K562 (cell line): ENCODE data around the gene ARPC1A. TPM values are rescaled to one million over a fixed set of nuclear protein-coding genes. Genes with fewer than 3 reads are reported as not detected.
"Not testable (repeated sequence)": the region's sequence is repeated elsewhere in the genome, so short reads cannot be mapped to it uniquely, and the experiment has no call there.

Source experiments
- ATAC-seq: fragments of 200-7000 bp; cut with Tn5 transposase; 3 replicates; pipeline ENCODE4 v1.9.1; 2020; ENCODE audit warnings: moderate library complexity
- BruUV-seq: library from RNA; stranded (reverse); fragments of 400-500 nt; replicated peaks from 2 replicates; lab custom pipeline; 2021; lab: Mats Ljungman, UMichigan
- CTCF ChIA-PET: fragments of 300-600 bp; formaldehyde crosslinking; extraction: SDS; loops from one replicate; lab custom pipeline; 2021; ENCODE audit warnings: low intra/inter-chr PET ratio; lab: Yijun Ruan, JAX
- POLR2A ChIA-PET: fragments of 300-600, 350-650 bp; sonication (Branson Sonifier 250); formaldehyde crosslinking; extraction: SDS; loops from one replicate; lab custom pipeline; 2021; ENCODE audit warnings: antibody characterized with exemption, inconsistent platforms; lab: Yijun Ruan, JAX
- DNase-seq, 4 experiments: peaks; one replicate each; pipeline versions ENCODE4 v3.0.0 to v3.0.0-alpha.2; 2011 to 2018; ENCODE audit warnings: low spot score in 3 of 4, mixed read lengths in 3 of 4; ENCODE audit errors: extremely low read depth in 1 of 4
- FAIRE-seq: peaks from 2 replicates; lab custom pipeline; 2011; peaks lifted over from hg19 to GRCh38; lab: Jason Lieb, UNC
- H2AFZ ChIP-seq: 2 replicates; pipeline ENCODE4 v1.6.0; 2011; ENCODE audit warnings: low read depth, low read length, control low read depth, inconsistent platforms
- H3K27ac ChIP-seq: fragments of 200-600 bp; 3 replicates; pipeline ENCODE4 v1.8.0; 2011; ENCODE audit warnings: low read depth, mild to moderate bottlenecking, control low read depth, inconsistent platforms, low read length, moderate library complexity, mixed read lengths; ENCODE audit errors: extremely low read depth
- H3K27me3 ChIP-seq, 2 experiments: fragments of 300-600 bp in 1 of 2; 2 replicates in 1 of 2; 3 replicates in 1 of 2; pipeline versions ENCODE4 v1.6.0 to v1.8.0; 2011; ENCODE audit warnings: inconsistent platforms in 2 of 2, low read length in 2 of 2, mild to moderate bottlenecking in 1 of 2, mixed read lengths in 1 of 2, moderate library complexity in 1 of 2; ENCODE audit not compliant: control insufficient read depth in 2 of 2, insufficient read depth in 2 of 2
- H3K36me3 ChIP-seq: fragments of 300-600 bp; 3 replicates; pipeline ENCODE4 v1.8.0; 2011; ENCODE audit warnings: mild to moderate bottlenecking, low read length, inconsistent platforms; ENCODE audit not compliant: control insufficient read depth, insufficient read depth
- H3K4me1 ChIP-seq, 2 experiments: fragments of 200-600 bp in 1 of 2; replicated peaks in 1 of 2; 2 replicates in 1 of 2; 3 replicates in 1 of 2; pipeline versions ENCODE4 v1.5.1 to v1.8.0; 2011; ENCODE audit warnings: inconsistent platforms in 2 of 2, low read length in 2 of 2, mild to moderate bottlenecking in 1 of 2, mixed read lengths in 1 of 2, moderate library complexity in 1 of 2; ENCODE audit not compliant: control insufficient read depth in 2 of 2, insufficient read depth in 2 of 2
- H3K4me2 ChIP-seq: 2 replicates; pipeline ENCODE4 v1.6.1; 2011; ENCODE audit warnings: low read length, control low read depth, inconsistent platforms, mixed read lengths; ENCODE audit not compliant: insufficient read depth
- H3K4me3 ChIP-seq: fragments of 200-600 bp; sonication (generic), shearing (Covaris generic); 2 replicates; pipeline ENCODE4 v1.5.1; 2016; ENCODE audit warnings: control low read depth, inconsistent platforms
- H3K79me2 ChIP-seq: fragments of 200-600 bp; 3 replicates; pipeline ENCODE4 v1.8.0; 2011; ENCODE audit warnings: low read length, inconsistent platforms; ENCODE audit not compliant: control insufficient read depth, insufficient read depth
- H3K9ac ChIP-seq, 2 experiments: 2 replicates each; pipeline versions ENCODE4 v1.6.0 to v1.6.1; 2011; ENCODE audit warnings: low read depth in 2 of 2, low read length in 2 of 2, control low read depth in 1 of 2, inconsistent platforms in 1 of 2, mild to moderate bottlenecking in 1 of 2, mixed read lengths in 1 of 2; ENCODE audit not compliant: insufficient read depth in 1 of 2
- H3K9me1 ChIP-seq: one replicate; pipeline ENCODE4 v1.6.0; 2011; ENCODE audit warnings: inconsistent platforms, mild to moderate bottlenecking, low read length, moderate library complexity; ENCODE audit not compliant: control insufficient read depth, insufficient read depth
- H3K9me3 ChIP-seq: replicated peaks from 2 replicates; pipeline ENCODE4 v1.5.1; 2011; ENCODE audit warnings: low read depth, low read length, inconsistent platforms; ENCODE audit not compliant: control insufficient read depth, insufficient read depth
- H4K20me1 ChIP-seq: replicated peaks from 2 replicates; pipeline ENCODE4 v1.6.1; 2011; ENCODE audit warnings: low read length, inconsistent platforms, mixed read lengths; ENCODE audit not compliant: control insufficient read depth, insufficient read depth
- HMGN3 ChIP-seq: IDR thresholded peaks from 2 replicates; pipeline ENCODE4 v1.6.1; 2011; ENCODE audit warnings: borderline replicate concordance, low read depth, mild to moderate bottlenecking, mixed read lengths, low read length; ENCODE audit not compliant: insufficient read length; ENCODE audit errors: extremely low read depth
- IFI16 ChIP-seq: fragments of 250-450 bp; sonication (Bioruptor Pico); IDR thresholded peaks from 2 replicates; pipeline ENCODE4 v2.1.2; 2022; ENCODE audit warnings: mild to moderate bottlenecking, inconsistent platforms
- MED1 ChIP-seq: sonication (generic); formaldehyde crosslinking; IDR thresholded peaks from 2 replicates; pipeline ENCODE4 v1.8.1; 2023; ENCODE audit warnings: missing genetic modification reagents, borderline replicate concordance
- RBBP5 ChIP-seq: fragments of 200-600 bp; sonication (generic); IDR thresholded peaks from 2 replicates; pipeline ENCODE4 v1.6.1; 2012; ENCODE audit warnings: borderline replicate concordance, mild to moderate bottlenecking, low read length, control low read depth, inconsistent platforms; ENCODE audit not compliant: insufficient read depth, poor library complexity, severe bottlenecking
- SMARCA5 ChIP-seq: fragments of 450-650 bp; IDR thresholded peaks from 2 replicates; pipeline ENCODE4 v1.6.1; 2016
- ZNF124 ChIP-seq: sonication (generic); formaldehyde crosslinking; IDR thresholded peaks from 2 replicates; pipeline ENCODE4 v1.8.1; 2022; ENCODE audit warnings: missing genetic modification reagents
- WGBS: fragments of 100-300 bp; shearing (Covaris generic); methylation state at CpG from one replicate; pipeline ENCODE4 v1.1.6; 2016; ENCODE audit warnings: low coverage, mixed read lengths; ENCODE audit not compliant: insufficient coverage; ENCODE audit errors: missing lambda C conversion rate; 5-methylcytosine and 5-hydroxymethylcytosine counted together
- in situ Hi-C: fragments of 300-500 bp; cut with MboI; formaldehyde crosslinking; loops from 4 replicates; pipeline ENCODE4 v1.15.0; 2018; ENCODE audit warnings: inconsistent platforms, mixed read lengths
- intact Hi-C: fragments of 100-400 bp; cut with micrococcal nuclease; formaldehyde crosslinking; loops from 2 replicates; pipeline ENCODE4 v1.14.2; 2022
- polyA plus RNA-seq, 8 experiments: library from polyadenylated mRNA; depleted of rRNA in 4 of 8; stranded (reverse) in 5 of 8; unstranded in 3 of 8; fragments of >200 nt; fragmentation: Nextera tagmentation in 2 of 8; fragmentation: Illumina TruSeq in 1 of 8; extraction: Ambion mirVana in 2 of 8; extraction: Trizol in 1 of 8; gene quantifications; 2 replicates each; pipeline versions ENCODE4 v1.2.1 to v1.2.3, GENCODE V29; 2011 to 2014; ENCODE audit warnings: inconsistent platforms in 1 of 8, missing spikeins in 1 of 8
- total RNA-seq, 7 experiments: library from RNA; depleted of rRNA in 6 of 7; stranded (reverse); fragments of >200 nt in 6 of 7; fragmentation: Illumina TruSeq in 2 of 7; extraction: Trizol in 2 of 7; gene quantifications; 2 replicates each; pipeline versions ENCODE4 v1.2.1 to v1.2.3, GENCODE V29; 2011 to 2021; ENCODE audit warnings: low replicate concordance in 1 of 7
- TF ChIP-seq, protein P1 (sequence below): fragments of 450-650 bp; IDR thresholded peaks from 2 replicates; pipeline ENCODE4 v1.7.1; 2018; ENCODE audit warnings: mild to moderate bottlenecking, low read depth; ENCODE audit not compliant: partially characterized antibody
- TF ChIP-seq, protein P2 (sequence below): sonication (generic); formaldehyde crosslinking; IDR thresholded peaks from 2 replicates; pipeline ENCODE4 v1.8.1; 2023; ENCODE audit warnings: mild to moderate bottlenecking, missing genetic modification reagents

Gene ARPC1A
- total and polyA plus RNA-seq, 9 of the 15 experiments (the other 6 are each of a cell fraction or from before 2014, with no cell fraction given), result 39.5 to 151 (median 86.1) TPM

DNA sequence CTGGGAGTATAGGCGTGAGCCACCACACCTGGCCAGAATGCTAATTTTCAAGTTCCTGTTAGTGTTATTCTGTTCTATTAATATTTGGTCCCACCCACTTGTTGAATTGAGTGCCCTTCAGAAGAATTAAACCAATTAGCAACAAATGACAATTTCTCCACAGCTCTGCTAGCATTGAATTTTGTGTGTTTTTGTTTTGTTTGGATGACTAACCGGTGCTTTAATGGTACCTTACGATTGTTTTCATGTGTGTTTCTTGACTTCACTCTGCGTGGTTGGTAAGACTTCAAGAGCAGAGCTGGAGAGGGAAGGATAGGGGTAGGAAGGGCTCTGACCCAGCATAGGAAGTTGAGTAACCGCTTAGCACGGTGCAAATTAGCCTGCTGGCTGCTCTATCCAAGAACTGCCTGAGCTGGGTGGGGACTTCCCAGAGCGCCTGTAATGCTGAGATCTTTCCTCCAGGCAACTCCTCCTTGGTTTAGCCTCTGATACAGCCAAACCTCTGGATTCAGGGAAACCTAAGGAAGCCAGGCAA, 53.4 kb downstream of the ARPC1A start (continued):
- TF ChIP-seq SMARCA5 (peak; percentile 63; the same call in 1 of the 2 replicates), ZNF124 (CRISPR knock-in tag) (no peak), IFI16 (CRISPR knock-in tag) (no peak)
- TF ChIP-seq, protein P1, sequence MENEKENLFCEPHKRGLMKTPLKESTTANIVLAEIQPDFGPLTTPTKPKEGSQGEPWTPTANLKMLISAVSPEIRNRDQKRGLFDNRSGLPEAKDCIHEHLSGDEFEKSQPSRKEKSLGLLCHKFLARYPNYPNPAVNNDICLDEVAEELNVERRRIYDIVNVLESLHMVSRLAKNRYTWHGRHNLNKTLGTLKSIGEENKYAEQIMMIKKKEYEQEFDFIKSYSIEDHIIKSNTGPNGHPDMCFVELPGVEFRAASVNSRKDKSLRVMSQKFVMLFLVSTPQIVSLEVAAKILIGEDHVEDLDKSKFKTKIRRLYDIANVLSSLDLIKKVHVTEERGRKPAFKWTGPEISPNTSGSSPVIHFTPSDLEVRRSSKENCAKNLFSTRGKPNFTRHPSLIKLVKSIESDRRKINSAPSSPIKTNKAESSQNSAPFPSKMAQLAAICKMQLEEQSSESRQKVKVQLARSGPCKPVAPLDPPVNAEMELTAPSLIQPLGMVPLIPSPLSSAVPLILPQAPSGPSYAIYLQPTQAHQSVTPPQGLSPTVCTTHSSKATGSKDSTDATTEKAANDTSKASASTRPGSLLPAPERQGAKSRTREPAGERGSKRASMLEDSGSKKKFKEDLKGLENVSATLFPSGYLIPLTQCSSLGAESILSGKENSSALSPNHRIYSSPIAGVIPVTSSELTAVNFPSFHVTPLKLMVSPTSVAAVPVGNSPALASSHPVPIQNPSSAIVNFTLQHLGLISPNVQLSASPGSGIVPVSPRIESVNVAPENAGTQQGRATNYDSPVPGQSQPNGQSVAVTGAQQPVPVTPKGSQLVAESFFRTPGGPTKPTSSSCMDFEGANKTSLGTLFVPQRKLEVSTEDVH, result no peak

DNA sequence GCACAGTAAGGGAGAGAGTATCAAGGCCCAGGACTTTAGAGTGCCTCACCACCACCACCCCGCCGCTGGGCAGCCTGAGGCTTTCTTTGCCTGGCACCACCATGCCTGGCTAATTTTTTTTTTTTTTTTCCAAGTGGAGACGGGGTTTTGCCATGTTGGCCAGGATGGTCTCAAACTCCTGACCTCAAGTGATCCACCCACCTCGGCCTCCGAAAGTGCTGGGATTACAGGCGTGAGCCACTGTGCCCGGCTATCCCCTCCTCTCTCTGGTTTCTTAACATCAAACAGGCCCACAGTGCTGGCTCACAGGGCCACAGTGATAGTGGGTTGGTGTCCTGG, 54.0 kb downstream of the ARPC1A start:
- H2AFZ ChIP-seq, BruUV-seq, H3K9me3 ChIP-seq, FAIRE-seq, H3K27me3 ChIP-seq, in situ Hi-C loops, H3K9me1 ChIP-seq, DNase-seq, CTCF ChIA-PET, ATAC-seq, intact Hi-C loops: not testable (repeated sequence)
- peak overlapping the region; percentile 64 to 82 for H3K9ac ChIP-seq
- H4K20me1 ChIP-seq, result peaks cover 23% of the 10 kb centered on the region; the same call in 1 of the 2 replicates
- peak overlapping the region; percentile 88 for H3K4me2 ChIP-seq
- TF ChIP-seq, protein P2, sequence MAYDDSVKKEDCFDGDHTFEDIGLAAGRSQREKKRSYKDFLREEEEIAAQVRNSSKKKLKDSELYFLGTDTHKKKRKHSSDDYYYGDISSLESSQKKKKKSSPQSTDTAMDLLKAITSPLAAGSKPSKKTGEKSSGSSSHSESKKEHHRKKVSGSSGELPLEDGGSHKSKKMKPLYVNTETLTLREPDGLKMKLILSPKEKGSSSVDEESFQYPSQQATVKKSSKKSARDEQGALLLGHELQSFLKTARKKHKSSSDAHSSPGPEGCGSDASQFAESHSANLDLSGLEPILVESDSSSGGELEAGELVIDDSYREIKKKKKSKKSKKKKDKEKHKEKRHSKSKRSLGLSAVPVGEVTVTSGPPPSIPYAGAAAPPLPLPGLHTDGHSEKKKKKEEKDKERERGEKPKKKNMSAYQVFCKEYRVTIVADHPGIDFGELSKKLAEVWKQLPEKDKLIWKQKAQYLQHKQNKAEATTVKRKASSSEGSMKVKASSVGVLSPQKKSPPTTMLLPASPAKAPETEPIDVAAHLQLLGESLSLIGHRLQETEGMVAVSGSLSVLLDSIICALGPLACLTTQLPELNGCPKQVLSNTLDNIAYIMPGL (CRISPR knock-in tag), result 0 out of 2 replicates have a peak, but pooled peaks have one; percentile 39
- TF ChIP-seq HMGN3 (peak; percentile 20), MED1 (CRISPR knock-in tag) (0 out of 2 replicates have a peak, but pooled peaks have one; percentile 38), RBBP5 (peak; percentile 32)
- POLR2A ChIA-PET, result interaction anchor here (0.6 to 1.4 kb wide), 4 partner anchors 8 to 25 kb away, joined by 3 to 4 read pairs (median 4); no protein-coding TSS in a partner anchor
- peaks cover 27 to 58% of the 10 kb centered on the region in 2 experiments for H3K4me1 ChIP-seq
- peak overlapping the region; percentile 10 for H3K4me3 ChIP-seq
- peak overlapping the region; percentile 73 for H3K27ac ChIP-seq
- H3K79me2 ChIP-seq, result peaks cover 86% of the 10 kb centered on the region
- 54% methylated on average over 7 of the region's 7 CpGs for whole genome bisulfite sequencing
- peaks cover 67% of the 10 kb centered on the region for H3K36me3 ChIP-seq
